Keratinocyte (primary cell): ENCODE results near the gene DBI. TPM values are rescaled to one million over a fixed set of nuclear protein-coding genes. Genes with fewer than 3 reads are reported as not detected.

ENCODE experiments used
- DNase-seq: peaks from one replicate; pipeline ENCODE4 v3.0.0-alpha.2; 2011; ENCODE audit warnings: low read depth, missing footprints, low spot score
- FAIRE-seq: peaks from 2 replicates; lab custom pipeline; 2011; peaks lifted over from hg19 to GRCh38; lab: Jason Lieb, UNC
- H2AFZ ChIP-seq: 2 replicates; pipeline ENCODE4 v1.6.0; 2012; ENCODE audit warnings: low read length, control low read depth, inconsistent platforms; ENCODE audit not compliant: control insufficient read depth
- H3K27ac ChIP-seq: 2 replicates; pipeline ENCODE4 v1.5.1; 2011; ENCODE audit warnings: low read length; ENCODE audit not compliant: control insufficient read depth, insufficient read depth
- H3K27me3 ChIP-seq: 3 replicates; pipeline ENCODE4 v1.6.0; 2011; ENCODE audit warnings: low read length; ENCODE audit not compliant: control insufficient read depth, insufficient read depth; ENCODE audit errors: extremely low read depth
- H3K36me3 ChIP-seq, 2 experiments: 2 replicates in 1 of 2; 3 replicates in 1 of 2; pipeline ENCODE4 v1.5.1; 2011; ENCODE audit warnings: low read length in 2 of 2, mild to moderate bottlenecking in 1 of 2; ENCODE audit not compliant: control insufficient read depth in 2 of 2, insufficient read depth in 2 of 2; ENCODE audit errors: extremely low read depth in 1 of 2
- H3K4me1 ChIP-seq: 3 replicates; pipeline ENCODE4 v1.5.1; 2011; ENCODE audit warnings: low read length; ENCODE audit not compliant: control insufficient read depth, insufficient read depth; ENCODE audit errors: extremely low read depth
- H3K4me2 ChIP-seq: 3 replicates; pipeline ENCODE4 v1.6.0; 2011; ENCODE audit warnings: low read depth, low read length; ENCODE audit not compliant: control insufficient read depth, insufficient read depth; ENCODE audit errors: extremely low read depth
- H3K4me3 ChIP-seq, 3 experiments: fragments of 200-600 bp in 1 of 3; sonication (generic) in 1 of 3; 2 replicates in 2 of 3; 3 replicates in 1 of 3; pipeline ENCODE4 v1.5.1; 2011 to 2016; ENCODE audit warnings: low read length in 3 of 3, mild to moderate bottlenecking in 3 of 3, control low read depth in 2 of 3, inconsistent platforms in 1 of 3, low read depth in 1 of 3, mixed read lengths in 1 of 3, mixed run types in 1 of 3, moderate library complexity in 1 of 3; ENCODE audit not compliant: control insufficient read depth in 2 of 3, insufficient read depth in 2 of 3; ENCODE audit errors: extremely low read depth in 1 of 3
- H3K79me2 ChIP-seq: 2 replicates; pipeline ENCODE4 v1.6.0; 2012; ENCODE audit warnings: low read length; ENCODE audit not compliant: control insufficient read depth, insufficient read depth
- H3K9ac ChIP-seq: 3 replicates; pipeline ENCODE4 v1.6.0; 2011; ENCODE audit warnings: low read length; ENCODE audit not compliant: control insufficient read depth, insufficient read depth; ENCODE audit errors: extremely low read depth
- H3K9me1 ChIP-seq: 3 replicates; pipeline ENCODE4 v1.6.0; 2011; ENCODE audit warnings: low read length; ENCODE audit not compliant: control insufficient read depth, insufficient read depth; ENCODE audit errors: extremely low read depth
- H3K9me3 ChIP-seq: 2 replicates; pipeline ENCODE4 v1.5.1; 2012; ENCODE audit warnings: low read depth, low read length; ENCODE audit not compliant: control insufficient read depth
- H4K20me1 ChIP-seq: 3 replicates; pipeline ENCODE4 v1.6.0; 2011; ENCODE audit warnings: low read length; ENCODE audit not compliant: control insufficient read depth, insufficient read depth; ENCODE audit errors: extremely low read depth
- CTCF ChIP-seq, 3 experiments: IDR thresholded peaks in 1 of 3; conservative IDR thresholded peaks in 1 of 3; optimal IDR thresholded peaks in 1 of 3; 2 replicates in 2 of 3; 3 replicates in 1 of 3; pipeline versions ENCODE3 to v1.5.1; 2011; ENCODE audit warnings: low read length in 3 of 3, mild to moderate bottlenecking in 3 of 3, moderate library complexity in 2 of 3, control low read depth in 1 of 3, inconsistent platforms in 1 of 3; ENCODE audit not compliant: insufficient read depth in 2 of 3; ENCODE audit errors: extremely low read depth in 1 of 3
- EZH2 ChIP-seq: IDR thresholded peaks from one replicate; pipeline ENCODE4 v1.6.1; 2012; ENCODE audit warnings: inconsistent platforms, mild to moderate bottlenecking, low read length, moderate library complexity
- dilution Hi-C: fragments of 300-500 bp; cut with MboI; formaldehyde crosslinking; loops from one replicate; pipeline ENCODE4 v1.7.0; 2020; ENCODE audit warnings: low sequenced_read_pairs; ENCODE audit not compliant: extremely low pct_ligation_motif_present
- polyA plus RNA-seq, 5 experiments: library from polyadenylated mRNA; depleted of rRNA in 3 of 5; stranded (reverse) in 3 of 5; stranded (forward) in 1 of 5; unstranded in 1 of 5; fragments of >200 nt; gene quantifications; 1 replicate in 1 of 5; 2 replicates in 3 of 5; 3 replicates in 1 of 5; pipeline versions ENCODE4 v1.2.1 to v1.2.3, GENCODE V29; 2011 to 2012; ENCODE audit warnings: missing spikeins in 2 of 5, low read depth in 1 of 5, low replicate concordance in 1 of 5

DBI gene
- polyA plus RNA-seq, 1 donor (not counting 4 experiments of a cell fraction or from before 2014, with no cell fraction given), result 590 TPM

DNA sequence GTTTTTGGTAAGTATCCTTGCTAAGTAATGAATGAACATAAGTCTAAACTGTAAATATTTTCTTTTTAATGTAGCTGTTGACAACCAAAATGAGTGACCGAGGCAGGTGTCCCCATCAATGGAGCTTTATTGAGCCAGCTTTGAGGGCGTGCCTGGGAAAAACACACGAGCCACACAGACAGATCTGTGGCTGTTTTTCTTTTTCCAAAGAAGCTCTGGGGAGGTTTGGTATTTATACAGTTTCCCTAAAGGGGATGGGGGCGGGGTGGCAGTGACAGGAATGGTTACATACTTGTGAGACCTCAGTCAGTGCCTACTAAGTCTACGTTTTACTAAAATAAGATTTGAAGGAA lies 11.2 kb downstream of the DBI start:
- TF ChIP-seq CTCF (optimal IDR thresholded peaks at IDR 0.05 in 1 of 3, IDR thresholded peaks at IDR 0.05 in 1 of 3, conservative IDR thresholded peaks at IDR 0.05 in 1 of 3; ENCODE audit: extremely low read depth in 1 of 3, insufficient read depth in 2 of 3, low read length in 3 of 3) (no peak), EZH2 (no peak)
- H3K4me3 ChIP-seq, result no peak overlapping the region
- no peak for DNase-seq
- H3K9ac ChIP-seq, result no peak overlapping the region
- no peaks in the 10 kb centered on the region for H3K27me3 ChIP-seq
- H3K79me2 ChIP-seq, result no peaks in the 10 kb centered on the region
- dilution Hi-C loops, result no loop called here
- no peak overlapping the region for H3K4me2 ChIP-seq
- no peaks in the 10 kb centered on the region for H3K9me3 ChIP-seq
- no peaks in the 10 kb centered on the region for H4K20me1 ChIP-seq
- no peak overlapping the region for H2AFZ ChIP-seq
- FAIRE-seq, result no peak
- H3K4me1 ChIP-seq, result no peaks in the 10 kb centered on the region
- no peaks in the 10 kb centered on the region for H3K9me1 ChIP-seq
- peaks cover 3 to 6% of the 10 kb centered on the region in 2 experiments for H3K36me3 ChIP-seq
- no peak overlapping the region for H3K27ac ChIP-seq

DNA sequence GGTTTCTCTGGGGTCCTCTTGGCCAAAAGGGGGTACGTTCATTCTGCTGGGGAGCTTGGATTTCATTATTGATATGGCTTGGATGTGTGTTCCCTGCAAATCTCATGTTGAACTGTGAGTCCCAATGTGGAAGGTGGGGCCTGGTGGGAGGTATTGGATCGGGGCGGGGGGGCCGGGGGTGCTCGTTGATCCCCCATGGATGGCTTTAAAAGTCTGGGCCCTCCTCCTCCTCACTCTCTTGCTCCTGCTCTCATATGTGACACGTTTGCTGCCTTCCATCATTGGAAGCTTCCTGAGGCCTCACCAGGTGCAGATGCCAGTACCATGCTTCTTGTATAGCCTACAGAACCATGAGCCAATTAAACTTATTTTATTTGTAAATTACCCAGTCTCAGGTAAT lies 11.8 kb downstream of the DBI start:
- no peaks in the 10 kb centered on the region for H3K9me1 ChIP-seq
- no peaks in the 10 kb centered on the region for H3K79me2 ChIP-seq
- no peak for FAIRE-seq
- no peaks in the 10 kb centered on the region for H4K20me1 ChIP-seq
- no peak overlapping the region for H2AFZ ChIP-seq
- no peak overlapping the region for H3K4me2 ChIP-seq
- no peak overlapping the region for H3K9ac ChIP-seq
- H3K27me3 ChIP-seq, result no peaks in the 10 kb centered on the region
- no peaks in the 10 kb centered on the region for H3K4me1 ChIP-seq
- H3K36me3 ChIP-seq, result peaks cover 0 to under 1% of the 10 kb centered on the region in 2 experiments
- dilution Hi-C loops, result no loop called here
- H3K4me3 ChIP-seq, result no peak overlapping the region
- H3K27ac ChIP-seq, result no peak overlapping the region
- no peaks in the 10 kb centered on the region for H3K9me3 ChIP-seq
- no peak for TF ChIP-seq EZH2
- TF ChIP-seq CTCF (optimal IDR thresholded peaks at IDR 0.05 in 1 of 3, IDR thresholded peaks at IDR 0.05 in 1 of 3, conservative IDR thresholded peaks at IDR 0.05 in 1 of 3; ENCODE audit: extremely low read depth in 1 of 3, insufficient read depth in 2 of 3, low read length in 3 of 3), result no peak
- DNase-seq, result no peak
